Progenitor cell of endocrine pancreas (in vitro differentiated cells): ENCODE measurements around the gene UGT1A5. TPM values are rescaled to one million over a fixed set of nuclear protein-coding genes. Genes with fewer than 3 reads are reported as not detected.
"Not testable (repeated sequence)": the region's sequence is repeated elsewhere in the genome, so short reads cannot be mapped to it uniquely, and the experiment has no call there.

Experiments used
- DNase-seq: peaks from one replicate; pipeline ENCODE4 v3.0.0; 2021; ENCODE audit warnings: low spot score; ENCODE audit not compliant: unreplicated experiment
- H3K27ac Mint-ChIP-seq: 2 replicates; pipeline ENCODE4 v1.8.0; 2021; ENCODE audit warnings: mild to moderate bottlenecking, moderate library complexity, mixed read lengths
- H3K27me3 Mint-ChIP-seq: 2 replicates; pipeline ENCODE4 v1.8.0; 2021; ENCODE audit warnings: mixed read lengths
- H3K36me3 Mint-ChIP-seq: 2 replicates; pipeline ENCODE4 v1.8.0; 2022; ENCODE audit warnings: mixed read lengths; ENCODE audit not compliant: insufficient read depth
- H3K4me1 Mint-ChIP-seq: 2 replicates; pipeline ENCODE4 v1.8.0; 2021; ENCODE audit warnings: low read depth, mixed read lengths
- H3K4me3 Mint-ChIP-seq: 2 replicates; pipeline ENCODE4 v1.8.0; 2021; ENCODE audit warnings: low read depth, mild to moderate bottlenecking, moderate library complexity, mixed read lengths
- H3K9me3 Mint-ChIP-seq: 2 replicates; pipeline ENCODE4 v1.8.0; 2021; ENCODE audit warnings: low read depth, mixed read lengths
- CTCF ChIP-seq: fragments of 200-600 bp; sonication (generic); IDR thresholded peaks from one replicate; pipeline ENCODE4 v1.5.0; 2021; ENCODE audit warnings: antibody characterized with exemption, mild to moderate bottlenecking; ENCODE audit not compliant: unreplicated experiment
- total RNA-seq: library from RNA; stranded (reverse); gene quantifications from 2 replicates; pipeline ENCODE4 v1.2.1, GENCODE V29; 2021

Gene UGT1A5
- total RNA-seq, 1 donor from 2014 or later: not detected

- TF ChIP-seq CTCF: no peak
- no peak overlapping the region for H3K4me3 Mint-ChIP-seq
- H3K27me3 Mint-ChIP-seq: peaks cover 5% of the 10 kb centered on the region
- no peak for DNase-seq
- H3K9me3 Mint-ChIP-seq: peaks cover under 1% of the 10 kb centered on the region
- H3K27ac Mint-ChIP-seq: no peak overlapping the region
- H3K4me1 Mint-ChIP-seq: peaks cover 10% of the 10 kb centered on the region
- no peaks in the 10 kb centered on the region for H3K36me3 Mint-ChIP-seq
Observed at GRCh38 chr2:233713262-233713615, 532 bp downstream of the UGT1A5 start.

GRCh38 chr2:233714121-233714520 is 1.4 kb downstream of the UGT1A5 start:
- no peak for TF ChIP-seq CTCF
- peaks cover 5% of the 10 kb centered on the region for H3K27me3 Mint-ChIP-seq
- H3K27ac Mint-ChIP-seq: no peak overlapping the region
- peaks cover 6% of the 10 kb centered on the region for H3K9me3 Mint-ChIP-seq
- no peaks in the 10 kb centered on the region for H3K36me3 Mint-ChIP-seq
- peaks cover 13% of the 10 kb centered on the region for H3K4me1 Mint-ChIP-seq
- no peak overlapping the region for H3K4me3 Mint-ChIP-seq
- DNase-seq: no peak

- peaks cover 2% of the 10 kb centered on the region for H3K36me3 Mint-ChIP-seq
- H3K9me3 Mint-ChIP-seq: peaks cover 12% of the 10 kb centered on the region
- no peak for DNase-seq
- H3K27me3 Mint-ChIP-seq: peaks cover 5% of the 10 kb centered on the region
- H3K4me3 Mint-ChIP-seq: no peak within 1 kb of the TSS
- no peak within 1 kb of the TSS for H3K27ac Mint-ChIP-seq
- H3K4me1 Mint-ChIP-seq: peaks cover 5% of the 10 kb centered on the region
- TF ChIP-seq CTCF: no peak
Observed at GRCh38 chr2:233718552-233718951, 5.8 kb downstream of the UGT1A5 start, which contains the start of gene UGT1A4. Gene UGT1A4 (plus strand): TSS chr2:233718736. CDS start chr2:233718821, 85 bp downstream.

GRCh38 chr2:233728723-233729301 is 16.1 kb downstream of the UGT1A5 start, which contains the start of gene UGT1A3:
Gene UGT1A3 (plus strand): TSS chr2:233729042. CDS start chr2:233729127, 85 bp downstream.
- no peak for DNase-seq
- Mint-ChIP-seq H3K27me3 (no peaks in the 10 kb centered on the region), H3K27ac (no peak within 1 kb of the TSS), H3K4me1 (peaks cover 9% of the 10 kb centered on the region), H3K36me3 (no peaks in the 10 kb centered on the region), H3K9me3 (peaks cover 5% of the 10 kb centered on the region), H3K4me3 (no peak within 1 kb of the TSS)
- no peak for TF ChIP-seq CTCF

- peaks cover 11% of the 10 kb centered on the region for H3K4me1 Mint-ChIP-seq
- H3K27ac Mint-ChIP-seq, H3K4me3 Mint-ChIP-seq, H3K27me3 Mint-ChIP-seq, H3K36me3 Mint-ChIP-seq, DNase-seq: not testable (repeated sequence)
- peaks cover 13% of the 10 kb centered on the region for H3K9me3 Mint-ChIP-seq
Observed at GRCh38 chr2:233736868-233737653, 24.4 kb downstream of the UGT1A5 start.
